SK-N-MC (cell line): Measurements from ENCODE around the gene PPM1A.
"Not testable (repeated sequence)": the region's sequence is repeated elsewhere in the genome, so short reads cannot be mapped to it uniquely, and the experiment has no call there.

Experiments used
- DNase-seq: peaks from one replicate; pipeline ENCODE4 v3.0.0-alpha.2; 2011; ENCODE audit warnings: low read depth, low spot score
- H3K27ac ChIP-seq: fragments of 200-600 bp; sonication (generic); 2 replicates; pipeline ENCODE4 v1.5.1; 2016; ENCODE audit warnings: mixed run types
- H3K36me3 ChIP-seq: fragments of 200-600 bp; sonication (generic); 2 replicates; pipeline ENCODE4 v1.6.1; 2017; ENCODE audit warnings: antibody characterized with exemption, low read length, mixed read lengths; ENCODE audit not compliant: insufficient read depth
- H3K4me3 ChIP-seq: fragments of 200-600 bp; sonication (generic); 2 replicates; pipeline ENCODE4 v1.5.1; 2016
- H3K9ac ChIP-seq: fragments of 200-600 bp; sonication (generic); 2 replicates; pipeline ENCODE4 v1.8.0; 2017; ENCODE audit warnings: mixed run types, mixed read lengths; ENCODE audit not compliant: insufficient read length
- H3K9me3 ChIP-seq: fragments of 200-600 bp; sonication (generic); 2 replicates; pipeline ENCODE4 v1.6.1; 2017; ENCODE audit warnings: low read depth, mild to moderate bottlenecking, antibody characterized with exemption, low read length, moderate library complexity, mixed read lengths
- EZH2 ChIP-seq: fragments of 200-600 bp; sonication (generic); IDR thresholded peaks from one replicate; pipeline ENCODE4 v1.6.1; 2017; ENCODE audit warnings: antibody characterized with exemption
- FOXP2 ChIP-seq: optimal IDR thresholded peaks from 2 replicates; pipeline ENCODE3; 2011; ENCODE audit warnings: mild to moderate bottlenecking, moderate library complexity; ENCODE audit not compliant: insufficient read depth; ENCODE audit errors: extremely low read length, control extremely low read depth
- POLR2AphosphoS5 ChIP-seq: IDR thresholded peaks from 2 replicates; pipeline ENCODE4 v1.6.1; 2012; ENCODE audit warnings: mild to moderate bottlenecking, low read depth, low read length, borderline replicate concordance

The PPM1A gene

DNA sequence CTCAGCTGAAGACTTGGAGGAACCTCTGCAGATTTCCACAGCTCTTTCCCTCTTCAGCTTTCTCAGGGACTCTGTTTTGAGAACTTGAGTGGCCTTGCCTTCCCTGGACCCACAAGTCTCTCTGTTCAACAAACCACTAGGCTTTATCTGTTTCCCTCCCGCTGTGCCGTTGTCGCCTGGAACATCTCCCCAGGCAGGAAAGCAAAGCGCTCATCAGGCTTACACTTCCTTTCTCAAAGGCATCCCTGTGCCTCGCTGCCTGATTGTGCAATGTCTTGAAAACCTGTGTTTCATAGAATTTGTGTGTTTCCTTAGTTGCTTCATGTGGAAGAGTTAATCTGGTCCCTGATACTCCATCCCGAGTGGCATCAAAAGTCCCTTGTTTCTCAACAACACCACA, 64.1 kb downstream of the PPM1A start:
- DNase-seq, result peak; percentile 92
- Histone ChIP-seq H3K27ac (peak overlapping the region; percentile 87), H3K36me3 (no peaks in the 10 kb centered on the region), H3K9me3 (no peaks in the 10 kb centered on the region), H3K4me3 (peak overlapping the region; percentile 68), H3K9ac (peak overlapping the region; percentile 2)
- TF ChIP-seq EZH2 (no peak), POLR2AphosphoS5 (peak; percentile 38; the same call in 1 of the 2 replicates)

DNA sequence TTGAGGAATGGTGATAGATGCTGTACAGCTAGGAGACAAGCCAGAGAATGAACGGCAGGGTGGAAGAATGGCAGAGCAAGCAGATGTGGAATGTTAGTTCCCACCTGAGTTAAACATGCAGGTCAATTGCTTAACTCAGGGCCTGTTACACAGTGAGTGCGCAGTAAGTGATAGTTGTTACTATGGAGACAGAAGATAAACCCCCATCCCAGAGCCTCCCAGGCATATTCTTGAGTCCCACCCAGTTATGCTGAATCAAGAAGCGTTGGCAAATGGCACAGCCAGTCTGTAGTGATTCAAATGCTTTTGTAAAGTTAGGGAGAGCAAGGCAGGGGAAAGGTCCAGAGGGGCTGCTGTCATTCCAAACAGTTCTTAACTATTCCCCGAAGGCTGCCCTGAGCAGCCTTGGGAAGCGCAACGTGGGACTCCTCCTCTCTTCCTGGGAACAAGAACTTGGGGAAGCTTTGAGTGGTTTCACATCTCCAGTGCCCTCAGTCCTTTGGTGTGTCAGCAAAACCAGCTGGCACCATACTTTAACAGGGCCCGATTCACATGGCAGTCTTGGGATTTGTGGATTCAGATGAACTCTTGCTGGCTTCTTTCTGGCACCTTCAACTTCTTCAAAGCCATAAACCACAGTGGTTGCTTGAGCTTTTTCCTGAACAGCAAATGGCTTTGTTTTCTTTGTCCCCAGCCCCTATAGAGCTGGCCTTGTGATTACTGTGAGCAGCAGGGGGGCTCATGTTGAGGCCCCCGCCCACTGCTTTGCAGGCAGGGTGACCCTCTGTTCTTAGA, 66.4 kb downstream of the PPM1A start:
- DNase-seq, result no peak
- H3K36me3 ChIP-seq, result no peaks in the 10 kb centered on the region
- H3K9ac ChIP-seq, result no peak overlapping the region
- no peak overlapping the region for H3K4me3 ChIP-seq
- H3K9me3 ChIP-seq, result no peaks in the 10 kb centered on the region
- TF ChIP-seq EZH2 (no peak), FOXP2 (no peak), POLR2AphosphoS5 (no peak)
- no peak overlapping the region for H3K27ac ChIP-seq

DNA sequence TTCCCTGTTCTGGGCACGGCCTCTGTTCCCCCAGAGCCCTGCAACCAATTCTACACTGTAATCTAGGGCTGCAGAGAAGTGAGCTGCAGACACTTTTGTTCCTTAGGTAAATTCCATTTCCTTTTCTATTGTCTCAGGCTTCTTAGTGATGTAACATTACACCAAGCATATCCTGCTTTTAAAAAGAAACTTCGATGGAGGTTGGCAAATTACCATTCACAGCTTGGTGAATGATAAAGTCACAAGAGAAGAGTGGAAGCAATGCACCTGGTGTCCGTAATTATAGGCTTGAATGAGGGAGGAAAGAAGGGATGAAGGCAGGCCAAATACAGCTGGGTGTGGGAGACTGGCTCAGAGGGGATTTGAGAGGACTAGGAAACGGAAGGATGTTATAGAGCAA, 68.6 kb downstream of the PPM1A start:
- Histone ChIP-seq H3K9ac (no peak overlapping the region), H3K27ac (no peak overlapping the region), H3K36me3 (no peaks in the 10 kb centered on the region), H3K9me3 (no peaks in the 10 kb centered on the region), H3K4me3 (no peak overlapping the region)
- no peak for TF ChIP-seq EZH2
- no peak for TF ChIP-seq FOXP2
- TF ChIP-seq POLR2AphosphoS5, result no peak
- no peak for DNase-seq

DNA sequence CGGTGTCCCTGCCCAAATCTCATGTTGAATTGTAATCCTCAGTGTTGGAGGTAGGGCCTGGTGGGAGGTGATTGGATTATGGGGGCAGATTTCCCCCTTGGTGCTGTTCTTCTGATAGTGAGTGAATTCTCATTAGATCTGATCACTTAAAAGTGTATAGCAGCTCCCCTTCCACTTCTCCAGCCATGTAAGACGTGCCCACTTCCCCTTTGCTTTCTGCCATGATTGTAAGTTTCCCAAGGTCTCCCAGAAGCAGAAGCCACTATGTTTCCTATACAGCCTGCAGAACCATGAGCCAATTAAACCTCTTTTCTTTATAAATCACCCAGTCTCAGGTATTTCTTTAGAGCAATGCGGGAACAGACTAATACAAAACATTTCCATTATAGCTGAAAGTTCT, 71.8 kb downstream of the PPM1A start:
- not testable (repeated sequence) for DNase-seq, H3K36me3 ChIP-seq, H3K4me3 ChIP-seq, H3K9ac ChIP-seq, H3K9me3 ChIP-seq, H3K27ac ChIP-seq

DNA sequence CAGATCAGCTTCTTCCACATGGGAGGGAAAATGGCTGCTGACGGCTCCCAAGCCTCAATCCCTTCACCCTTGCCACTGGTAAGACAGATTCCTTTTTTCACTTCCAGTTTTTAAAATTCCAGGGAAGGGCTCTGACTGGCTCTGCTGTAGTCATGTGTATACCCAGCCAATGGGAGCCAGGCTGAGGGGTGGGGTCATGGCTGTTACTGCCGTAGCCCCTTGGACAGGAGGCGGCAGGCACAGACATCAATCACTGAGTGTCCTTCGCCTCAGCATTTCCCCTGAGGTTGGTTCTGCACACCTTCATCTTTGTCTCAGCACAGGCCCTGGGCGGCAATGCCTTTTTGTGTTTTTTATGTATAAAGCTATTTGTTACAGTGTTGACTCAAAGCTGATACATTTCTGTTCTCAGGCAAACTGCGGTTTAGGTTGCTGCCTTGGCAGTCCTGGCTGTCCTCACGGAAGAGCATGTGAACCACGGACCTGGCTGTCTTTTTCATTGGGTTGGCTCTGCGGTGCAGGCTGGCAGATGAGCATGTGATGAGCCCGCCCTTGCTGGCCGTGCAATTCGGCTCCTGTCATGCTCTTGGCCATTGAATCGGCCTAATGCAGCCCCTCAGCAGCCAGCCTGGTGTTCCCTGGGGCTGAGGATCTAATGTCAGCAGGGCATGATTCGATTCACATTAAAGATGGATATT, 74.3 kb downstream of the PPM1A start:
- Histone ChIP-seq H3K27ac (no peak overlapping the region), H3K9ac (no peak overlapping the region), H3K36me3 (no peaks in the 10 kb centered on the region), H3K9me3 (no peaks in the 10 kb centered on the region), H3K4me3 (no peak overlapping the region)
- TF ChIP-seq FOXP2 (no peak), POLR2AphosphoS5 (no peak), EZH2 (no peak)
- DNase-seq, result no peak

- H3K9me3 ChIP-seq, result no peaks in the 10 kb centered on the region
- no peak for TF ChIP-seq FOXP2
- no peak for TF ChIP-seq POLR2AphosphoS5
- H3K36me3 ChIP-seq, result no peaks in the 10 kb centered on the region
- DNase-seq, result no peak
- H3K4me3 ChIP-seq, result no peak overlapping the region
- no peak overlapping the region for H3K27ac ChIP-seq
- H3K9ac ChIP-seq, result no peak overlapping the region
Observed at GRCh38 chr14:60324837-60325236, 75.8 kb downstream of the PPM1A start.

GRCh38 chr14:60326274-60326673, 77.3 kb downstream of the PPM1A start:
- Histone ChIP-seq H3K9me3 (no peaks in the 10 kb centered on the region), H3K4me3 (no peak overlapping the region), H3K9ac (no peak overlapping the region), H3K36me3 (no peaks in the 10 kb centered on the region), H3K27ac (no peak overlapping the region)
- no peak for TF ChIP-seq FOXP2
- TF ChIP-seq POLR2AphosphoS5, result no peak
- no peak for DNase-seq

DNA sequence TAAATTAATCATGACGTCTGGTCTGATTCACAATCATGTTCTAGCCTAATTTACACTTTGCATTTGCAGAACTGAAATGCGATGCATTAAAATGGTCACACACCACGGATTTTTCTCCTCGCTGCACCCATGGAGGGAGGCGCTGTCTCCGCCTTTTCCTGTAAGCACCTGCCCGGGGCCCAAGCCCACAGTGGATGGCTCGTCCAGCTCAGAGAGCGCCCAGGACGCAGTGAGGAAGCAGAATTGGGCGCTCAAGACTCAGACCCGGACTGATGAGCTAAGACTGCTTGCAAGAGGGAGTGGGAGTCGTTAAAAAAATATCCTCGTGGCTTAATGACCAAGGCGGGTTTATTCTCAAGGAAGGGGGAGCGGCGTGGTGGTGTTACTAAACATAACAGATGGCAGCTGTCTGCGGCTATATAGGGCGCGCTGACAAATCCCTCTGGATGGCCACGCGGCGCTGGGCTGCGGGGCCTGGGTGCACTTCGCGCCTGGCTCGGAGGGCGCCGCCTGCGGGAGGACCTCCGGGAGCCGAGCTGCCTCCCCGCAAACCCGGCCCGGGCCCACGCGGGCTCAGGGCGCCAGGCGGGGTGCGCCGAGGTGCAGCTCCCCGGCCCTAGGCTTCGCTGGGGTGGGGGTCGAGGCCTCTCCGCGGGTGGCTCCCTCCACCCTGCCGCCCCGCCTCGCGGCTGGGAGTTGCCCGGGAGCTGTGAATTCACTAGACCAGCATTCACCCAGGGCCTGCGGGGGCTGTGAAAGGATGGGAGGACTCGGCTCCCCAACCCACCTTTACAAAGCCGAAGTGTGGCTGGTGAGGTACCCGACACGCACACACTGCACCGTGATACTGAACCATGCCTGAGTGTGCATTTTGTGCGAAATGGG, 78.7 kb downstream of the PPM1A start:
- H3K9ac ChIP-seq, result no peak overlapping the region
- H3K9me3 ChIP-seq, result no peaks in the 10 kb centered on the region
- H3K27ac ChIP-seq, result no peak overlapping the region
- H3K36me3 ChIP-seq, result no peaks in the 10 kb centered on the region
- DNase-seq, result no peak
- no peak overlapping the region for H3K4me3 ChIP-seq
- TF ChIP-seq EZH2, result no peak

GRCh38 chr14:60328583-60328982, 79.6 kb downstream of the PPM1A start:
- Histone ChIP-seq H3K36me3 (no peaks in the 10 kb centered on the region), H3K9ac (no peak overlapping the region), H3K9me3 (no peaks in the 10 kb centered on the region), H3K27ac (no peak overlapping the region), H3K4me3 (no peak overlapping the region)
- no peak for DNase-seq
- no peak for TF ChIP-seq POLR2AphosphoS5
- TF ChIP-seq EZH2, result no peak
- no peak for TF ChIP-seq FOXP2
